ENCODE results near the gene RPTOR.

DNA sequence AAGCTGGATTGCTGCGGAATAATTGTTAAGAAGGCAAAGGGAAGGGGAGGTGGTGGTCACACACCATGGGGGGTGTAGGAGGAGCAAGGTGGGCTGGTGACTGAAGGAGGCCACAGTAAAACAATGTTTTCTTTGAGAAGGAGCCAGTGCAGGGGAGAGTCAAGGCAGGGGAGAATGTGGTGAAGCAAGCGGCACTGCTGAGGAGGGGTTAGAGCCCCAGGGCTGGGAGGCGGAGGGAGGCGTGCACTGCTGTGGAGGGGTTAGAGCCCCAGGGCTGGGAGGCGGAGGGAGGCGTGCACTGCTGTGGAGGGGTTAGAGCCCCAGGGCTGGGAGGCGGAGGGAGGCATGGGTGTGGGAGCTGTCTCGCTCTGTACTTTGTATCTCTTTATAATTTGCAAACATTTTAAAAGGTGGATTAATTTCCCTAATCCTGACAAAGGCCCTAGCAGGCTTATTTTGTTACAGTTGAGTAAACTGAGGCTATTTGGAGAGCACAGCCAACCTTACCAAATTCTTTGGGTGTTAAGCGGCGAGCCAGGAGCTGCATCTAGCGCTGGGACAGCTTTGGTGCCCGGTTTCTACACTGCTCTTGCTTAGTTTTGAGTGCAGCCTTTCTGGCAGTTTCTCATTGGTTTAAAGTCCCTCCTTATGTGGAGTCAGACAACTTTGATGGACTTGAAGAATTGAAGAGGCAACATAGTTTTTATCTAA lies 20.9 kb downstream of the RPTOR start:
- TF ChIP-seq, protein P1, sequence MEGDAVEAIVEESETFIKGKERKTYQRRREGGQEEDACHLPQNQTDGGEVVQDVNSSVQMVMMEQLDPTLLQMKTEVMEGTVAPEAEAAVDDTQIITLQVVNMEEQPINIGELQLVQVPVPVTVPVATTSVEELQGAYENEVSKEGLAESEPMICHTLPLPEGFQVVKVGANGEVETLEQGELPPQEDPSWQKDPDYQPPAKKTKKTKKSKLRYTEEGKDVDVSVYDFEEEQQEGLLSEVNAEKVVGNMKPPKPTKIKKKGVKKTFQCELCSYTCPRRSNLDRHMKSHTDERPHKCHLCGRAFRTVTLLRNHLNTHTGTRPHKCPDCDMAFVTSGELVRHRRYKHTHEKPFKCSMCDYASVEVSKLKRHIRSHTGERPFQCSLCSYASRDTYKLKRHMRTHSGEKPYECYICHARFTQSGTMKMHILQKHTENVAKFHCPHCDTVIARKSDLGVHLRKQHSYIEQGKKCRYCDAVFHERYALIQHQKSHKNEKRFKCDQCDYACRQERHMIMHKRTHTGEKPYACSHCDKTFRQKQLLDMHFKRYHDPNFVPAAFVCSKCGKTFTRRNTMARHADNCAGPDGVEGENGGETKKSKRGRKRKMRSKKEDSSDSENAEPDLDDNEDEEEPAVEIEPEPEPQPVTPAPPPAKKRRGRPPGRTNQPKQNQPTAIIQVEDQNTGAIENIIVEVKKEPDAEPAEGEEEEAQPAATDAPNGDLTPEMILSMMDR (IDR thresholded peaks at IDR 0.05; ENCODE audit: extremely low read depth in 1 of 2, insufficient read depth in 1 of 2, low read depth in 1 of 2, low read length in 2 of 2): no peak
- no peak for TF ChIP-seq GATA2 (IDR thresholded peaks at IDR 0.05; ENCODE audit: insufficient read depth, insufficient read length, low read depth, low read length)
- TF ChIP-seq POLR2A (IDR thresholded peaks at IDR 0.05; ENCODE audit: low read depth, low read length): no peak
- no peak for TF ChIP-seq POLR2AphosphoS5 (IDR thresholded peaks at IDR 0.05; ENCODE audit: insufficient read depth, low read depth, low read length)

All from endothelial cell of umbilical vein (primary cell).